ENCODE measurements around the gene BARX2. TPM values are rescaled to one million over a fixed set of nuclear protein-coding genes. Genes with fewer than 3 reads are reported as not detected.

The BARX2 gene
- total and polyA plus RNA-seq, 12 donors, result 0.07 TPM; not detected in 11

DNA sequence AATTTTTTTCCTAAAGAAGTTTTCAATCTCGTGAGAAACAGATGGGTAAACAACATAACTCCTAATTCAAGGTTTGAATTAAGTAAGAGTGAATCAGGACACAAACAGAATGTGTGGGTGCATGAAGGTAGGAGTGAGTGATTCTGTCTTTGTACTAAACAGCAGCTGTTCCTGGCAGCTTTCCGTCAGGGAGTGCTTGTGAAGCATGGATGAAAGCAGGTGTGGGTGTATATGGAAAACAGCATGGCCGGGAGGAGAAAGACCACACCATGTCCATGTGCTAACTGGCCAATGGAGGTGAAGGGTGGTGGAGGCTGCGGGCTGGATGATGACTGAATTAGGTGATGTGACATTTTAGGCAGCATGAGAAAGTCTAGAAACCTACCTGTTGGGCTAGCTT is 49.6 kb downstream of the BARX2 start:
- TF ChIP-seq POLR2A (IDR thresholded peaks at IDR 0.05), result no peak
- TF ChIP-seq, protein P1, sequence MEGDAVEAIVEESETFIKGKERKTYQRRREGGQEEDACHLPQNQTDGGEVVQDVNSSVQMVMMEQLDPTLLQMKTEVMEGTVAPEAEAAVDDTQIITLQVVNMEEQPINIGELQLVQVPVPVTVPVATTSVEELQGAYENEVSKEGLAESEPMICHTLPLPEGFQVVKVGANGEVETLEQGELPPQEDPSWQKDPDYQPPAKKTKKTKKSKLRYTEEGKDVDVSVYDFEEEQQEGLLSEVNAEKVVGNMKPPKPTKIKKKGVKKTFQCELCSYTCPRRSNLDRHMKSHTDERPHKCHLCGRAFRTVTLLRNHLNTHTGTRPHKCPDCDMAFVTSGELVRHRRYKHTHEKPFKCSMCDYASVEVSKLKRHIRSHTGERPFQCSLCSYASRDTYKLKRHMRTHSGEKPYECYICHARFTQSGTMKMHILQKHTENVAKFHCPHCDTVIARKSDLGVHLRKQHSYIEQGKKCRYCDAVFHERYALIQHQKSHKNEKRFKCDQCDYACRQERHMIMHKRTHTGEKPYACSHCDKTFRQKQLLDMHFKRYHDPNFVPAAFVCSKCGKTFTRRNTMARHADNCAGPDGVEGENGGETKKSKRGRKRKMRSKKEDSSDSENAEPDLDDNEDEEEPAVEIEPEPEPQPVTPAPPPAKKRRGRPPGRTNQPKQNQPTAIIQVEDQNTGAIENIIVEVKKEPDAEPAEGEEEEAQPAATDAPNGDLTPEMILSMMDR (IDR thresholded peaks at IDR 0.05), result no peak
- no peaks in the 10 kb centered on the region for H3K9me3 ChIP-seq (replicated peaks in 1 of 3)
- intact Hi-C loops (cut with DNase I), result no loop called here
- no peaks in the 10 kb centered on the region for H3K36me3 ChIP-seq (replicated peaks in 1 of 2)
- 61 to 70% (median 66%) methylated on average over 4 of the region's 4 CpGs for WGBS, 4 donors
- H3K27ac ChIP-seq, result no peak overlapping the region
- H3K4me1 ChIP-seq (replicated peaks in 1 of 2), result no peaks in the 10 kb centered on the region
- no peak overlapping the region for H3K4me3 ChIP-seq
- DNase-seq, result no peak
- no peaks in the 10 kb centered on the region for H3K27me3 ChIP-seq

DNA sequence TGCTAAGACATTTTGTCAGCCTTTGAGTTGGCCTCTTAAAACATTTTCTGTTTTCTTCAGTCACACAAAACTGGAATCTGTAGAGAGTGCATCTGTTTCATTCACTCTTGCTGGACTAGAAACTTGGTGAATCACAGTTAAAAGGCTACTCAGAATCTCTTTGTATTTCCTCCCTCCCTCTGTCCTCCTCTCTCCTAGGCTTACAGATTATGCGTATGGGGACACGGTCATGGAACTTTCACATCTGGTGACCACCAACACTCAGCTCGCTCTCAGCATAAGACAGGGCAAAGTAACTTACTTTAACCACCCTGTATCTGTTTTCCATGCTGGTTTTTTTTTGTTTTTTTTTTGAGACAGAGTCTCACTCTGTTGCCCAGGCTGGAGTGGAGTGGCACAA is 50.4 kb downstream of the BARX2 start:
- no peaks in the 10 kb centered on the region for H3K27me3 ChIP-seq
- no peak for TF ChIP-seq POLR2A (IDR thresholded peaks at IDR 0.05)
- TF ChIP-seq, protein P1 (IDR thresholded peaks at IDR 0.05), result no peak
- H3K36me3 ChIP-seq (replicated peaks in 1 of 2), result no peaks in the 10 kb centered on the region
- no peak overlapping the region for H3K4me3 ChIP-seq
- no peak for DNase-seq
- H3K4me1 ChIP-seq (replicated peaks in 1 of 2), result no peaks in the 10 kb centered on the region
- H3K9me3 ChIP-seq (replicated peaks in 1 of 3), result no peaks in the 10 kb centered on the region
- intact Hi-C loops (cut with DNase I), result no loop called here
- H3K27ac ChIP-seq, result no peak overlapping the region
- 83 to 91% (median 89%) methylated on average over 3 of the region's 3 CpGs for WGBS, 4 donors

DNA sequence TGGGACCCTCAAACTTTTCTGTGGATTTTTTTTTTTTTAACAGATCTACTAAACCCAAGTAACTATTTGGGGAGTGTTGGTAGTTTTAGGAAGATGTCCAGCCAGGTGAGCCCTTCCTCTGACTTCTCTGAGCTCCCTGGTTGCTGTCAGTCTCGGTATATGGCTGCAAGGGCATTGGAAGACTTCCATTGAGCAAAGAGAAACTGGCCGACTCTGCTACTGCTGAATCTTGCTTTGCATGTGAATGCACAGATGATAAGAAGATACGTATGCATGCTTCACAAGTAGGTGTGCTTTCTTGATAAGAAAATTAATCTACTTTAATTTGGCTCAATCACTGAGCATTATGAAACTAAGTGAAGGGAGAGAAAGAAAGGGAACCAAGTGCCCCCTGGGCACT is 51.1 kb downstream of the BARX2 start:
- Histone ChIP-seq H3K4me1 (replicated peaks in 1 of 2) (no peaks in the 10 kb centered on the region), H3K4me3 (no peak overlapping the region), H3K36me3 (replicated peaks in 1 of 2) (no peaks in the 10 kb centered on the region), H3K27ac (no peak overlapping the region), H3K27me3 (no peaks in the 10 kb centered on the region), H3K9me3 (replicated peaks in 1 of 3) (no peaks in the 10 kb centered on the region)
- no peak for DNase-seq
- TF ChIP-seq, protein P1 (IDR thresholded peaks at IDR 0.05), result no peak
- TF ChIP-seq POLR2A (IDR thresholded peaks at IDR 0.05), result no peak
- intact Hi-C loops (cut with DNase I), result no loop called here
- 64 to 79% (median 75%) methylated on average over 3 of the region's 3 CpGs for WGBS, 4 donors

DNA sequence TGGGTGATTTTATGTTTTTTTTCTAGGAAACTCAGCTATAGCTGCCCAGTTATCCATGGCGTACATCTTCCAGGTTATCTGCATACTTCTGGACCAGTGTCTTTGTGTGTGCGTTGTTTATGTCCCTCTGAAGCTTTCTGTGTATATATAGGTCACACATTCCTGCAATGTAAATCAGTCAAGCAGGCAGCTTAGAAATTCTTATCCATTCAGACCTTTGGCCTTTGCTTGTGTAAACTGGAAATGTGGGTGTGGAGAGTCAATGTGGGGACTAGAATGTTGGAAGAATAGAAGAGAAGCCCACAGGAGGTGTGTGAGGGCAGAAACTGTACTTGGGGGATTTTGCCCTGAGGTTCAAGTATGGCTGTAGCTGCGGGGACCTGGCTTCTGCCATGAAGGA is 51.7 kb downstream of the BARX2 start:
- TF ChIP-seq, protein P1 (IDR thresholded peaks at IDR 0.05), result no peak
- no peak for TF ChIP-seq POLR2A (IDR thresholded peaks at IDR 0.05)
- Histone ChIP-seq H3K4me1 (replicated peaks in 1 of 2) (no peaks in the 10 kb centered on the region), H3K36me3 (replicated peaks in 1 of 2) (no peaks in the 10 kb centered on the region), H3K9me3 (replicated peaks in 1 of 3) (no peaks in the 10 kb centered on the region), H3K27me3 (no peaks in the 10 kb centered on the region), H3K27ac (no peak overlapping the region), H3K4me3 (no peak overlapping the region)
- intact Hi-C loops (cut with DNase I), result no loop called here
- 66 to 82% (median 72%) methylated on average over 3 of the region's 3 CpGs for WGBS, 4 donors
- DNase-seq, result no peak

All from adrenal gland (tissue), 12 donors.